ENCODE measurements around the gene TGFBR2.

TGFBR2 gene

DNA sequence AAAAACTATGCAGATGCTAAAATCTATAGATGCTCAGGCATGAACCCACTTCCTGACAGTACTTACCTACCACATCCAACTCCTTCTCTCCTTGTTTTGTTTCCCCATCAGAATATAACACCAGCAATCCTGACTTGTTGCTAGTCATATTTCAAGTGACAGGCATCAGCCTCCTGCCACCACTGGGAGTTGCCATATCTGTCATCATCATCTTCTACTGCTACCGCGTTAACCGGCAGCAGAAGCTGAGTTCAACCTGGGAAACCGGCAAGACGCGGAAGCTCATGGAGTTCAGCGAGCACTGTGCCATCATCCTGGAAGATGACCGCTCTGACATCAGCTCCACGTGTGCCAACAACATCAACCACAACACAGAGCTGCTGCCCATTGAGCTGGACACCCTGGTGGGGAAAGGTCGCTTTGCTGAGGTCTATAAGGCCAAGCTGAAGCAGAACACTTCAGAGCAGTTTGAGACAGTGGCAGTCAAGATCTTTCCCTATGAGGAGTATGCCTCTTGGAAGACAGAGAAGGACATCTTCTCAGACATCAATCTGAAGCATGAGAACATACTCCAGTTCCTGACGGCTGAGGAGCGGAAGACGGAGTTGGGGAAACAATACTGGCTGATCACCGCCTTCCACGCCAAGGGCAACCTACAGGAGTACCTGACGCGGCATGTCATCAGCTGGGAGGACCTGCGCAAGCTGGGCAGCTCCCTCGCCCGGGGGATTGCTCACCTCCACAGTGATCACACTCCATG is 65.3 kb downstream of the TGFBR2 start:
- DNase-seq (ENCODE audit: low read depth in 1 of 2, low spot score in 1 of 2), result no peak

GRCh38 chr3:30672287-30672735 is 65.9 kb downstream of the TGFBR2 start:
- no peak for DNase-seq (ENCODE audit: low read depth in 1 of 2, low spot score in 1 of 2)

- DNase-seq (ENCODE audit: low read depth in 1 of 2, low spot score in 1 of 2), result no peak
Observed at GRCh38 chr3:30672959-30673358, 66.6 kb downstream of the TGFBR2 start.

DNA sequence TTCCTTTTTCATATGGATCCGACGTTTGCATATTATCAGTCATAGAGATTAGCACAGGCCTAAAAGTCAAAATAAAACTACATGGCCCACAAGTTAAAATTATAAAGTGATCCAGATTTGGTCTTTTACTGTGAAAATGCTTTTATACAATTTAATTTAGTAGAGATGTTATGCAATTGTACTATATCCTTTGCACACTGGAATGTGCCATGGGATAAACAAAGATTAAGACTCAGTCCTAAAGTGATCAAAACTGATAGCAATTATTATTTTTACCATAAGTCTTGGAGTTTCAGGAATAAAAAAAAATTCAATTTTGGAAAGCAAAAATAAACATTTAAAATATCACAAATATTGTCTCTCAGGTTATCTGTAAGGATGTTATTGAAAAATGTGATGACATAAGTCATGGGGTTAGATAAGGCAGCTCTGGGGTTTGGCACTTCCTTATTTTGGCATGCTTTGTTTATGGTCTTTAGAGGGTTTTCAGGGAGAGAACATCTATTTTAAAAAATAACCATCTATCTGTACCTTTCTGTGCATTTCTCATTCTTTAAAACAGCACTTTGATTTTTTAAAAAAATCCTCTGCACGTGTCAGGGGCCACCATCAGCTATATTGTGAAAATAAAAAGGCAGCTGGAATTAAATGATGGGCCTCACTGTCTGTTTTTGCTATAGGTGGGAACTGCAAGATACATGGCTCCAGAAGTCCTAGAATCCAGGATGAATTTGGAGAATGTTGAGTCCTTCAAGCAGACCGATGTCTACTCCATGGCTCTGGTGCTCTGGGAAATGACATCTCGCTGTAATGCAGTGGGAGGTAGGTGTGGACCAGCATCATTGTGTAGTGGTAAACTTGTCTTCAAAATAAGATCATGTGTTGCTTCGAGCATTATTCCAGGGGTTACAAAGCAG is 67.3 kb downstream of the TGFBR2 start:
- DNase-seq (ENCODE audit: low read depth in 1 of 2, low spot score in 1 of 2), result no peak

DNA sequence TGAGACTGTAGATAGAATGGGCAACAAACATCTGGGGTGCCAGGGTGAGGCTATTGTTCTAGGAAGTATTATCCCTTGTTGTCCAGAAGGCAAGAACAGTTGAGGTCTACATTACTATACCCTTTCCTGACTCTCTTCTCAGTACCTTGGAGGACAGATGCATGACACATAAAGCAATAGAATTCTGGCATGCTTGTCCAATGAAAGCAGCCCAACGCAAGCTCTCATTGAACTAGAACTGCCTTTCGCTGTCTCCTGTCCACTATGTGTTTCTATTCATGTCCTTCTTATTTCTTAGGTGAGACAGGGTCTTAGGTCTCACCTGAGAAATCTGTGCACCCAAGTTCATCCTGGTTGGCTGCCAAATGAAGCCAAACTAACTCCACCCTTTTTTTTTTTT is 68.6 kb downstream of the TGFBR2 start:
- DNase-seq (ENCODE audit: low read depth in 1 of 2, low spot score in 1 of 2), result no peak

GRCh38 chr3:30675774-30676173 is 69.4 kb downstream of the TGFBR2 start:
- DNase-seq (ENCODE audit: low read depth in 1 of 2, low spot score in 1 of 2), result no peak

DNA sequence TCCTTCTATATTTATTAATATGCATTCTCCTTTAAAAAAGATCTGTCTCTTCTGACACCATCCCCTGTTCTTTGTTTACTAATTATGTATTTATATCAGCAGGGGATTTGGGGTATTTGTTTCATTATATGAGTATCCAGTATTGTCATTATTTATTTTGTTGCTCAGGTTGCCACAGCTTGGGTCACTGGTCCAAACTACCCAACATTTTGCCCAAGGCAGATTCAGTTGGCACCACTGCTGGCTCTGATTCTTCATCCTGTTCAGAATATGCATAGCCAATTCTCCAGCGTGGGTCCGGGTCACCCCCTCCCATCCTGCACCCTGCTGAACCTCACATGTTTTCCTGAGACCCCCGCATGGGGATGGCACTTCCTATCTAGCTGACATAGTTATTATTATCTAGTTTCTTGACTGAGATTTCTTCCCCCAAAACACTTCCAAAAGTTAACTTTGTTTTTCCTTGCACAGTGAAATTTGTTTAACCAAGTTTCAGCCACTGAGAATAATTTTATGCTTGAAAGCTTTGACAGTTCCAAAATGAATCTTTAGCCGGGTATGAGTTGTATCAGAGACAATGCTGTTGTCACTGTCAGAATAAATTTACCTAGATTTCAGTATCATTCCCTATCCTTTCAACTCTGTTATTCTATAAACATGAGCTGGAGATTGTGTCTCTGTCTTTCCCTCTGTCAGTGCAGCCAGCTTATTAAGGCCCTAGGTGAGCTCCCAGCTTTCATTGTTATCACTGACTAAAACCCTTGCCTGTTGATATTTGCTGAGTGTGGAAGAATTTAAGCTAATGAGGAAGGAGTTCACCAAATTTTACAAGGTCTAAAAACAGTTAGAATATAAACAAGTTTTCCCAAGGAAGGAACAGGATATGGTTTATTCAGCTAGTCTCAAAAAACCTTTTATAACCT is 70.3 kb downstream of the TGFBR2 start:
- DNase-seq (ENCODE audit: low read depth in 1 of 2, low spot score in 1 of 2), result no peak

DNA sequence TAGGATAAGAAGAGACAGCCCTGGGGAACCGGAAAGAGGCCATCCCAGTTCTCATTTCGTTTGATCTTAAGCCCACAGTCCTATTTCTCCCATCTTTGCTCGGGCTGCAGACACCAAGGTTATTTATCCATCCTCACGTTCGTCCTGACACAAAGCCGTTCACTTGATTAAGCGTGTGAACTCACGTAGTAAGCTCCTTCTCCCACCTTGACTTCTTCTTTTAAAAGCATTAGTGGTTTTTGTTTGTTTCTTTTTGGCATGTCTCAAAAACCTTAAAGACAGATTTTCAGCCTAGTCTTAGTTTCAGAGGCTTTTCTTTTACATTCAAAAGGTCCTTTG is 70.9 kb downstream of the TGFBR2 start:
- DNase-seq (ENCODE audit: low read depth in 1 of 2, low spot score in 1 of 2), result no peak

- no peak for DNase-seq (ENCODE audit: low read depth in 1 of 2, low spot score in 1 of 2)
Observed at GRCh38 chr3:30679045-30679444, 72.6 kb downstream of the TGFBR2 start.

DNA sequence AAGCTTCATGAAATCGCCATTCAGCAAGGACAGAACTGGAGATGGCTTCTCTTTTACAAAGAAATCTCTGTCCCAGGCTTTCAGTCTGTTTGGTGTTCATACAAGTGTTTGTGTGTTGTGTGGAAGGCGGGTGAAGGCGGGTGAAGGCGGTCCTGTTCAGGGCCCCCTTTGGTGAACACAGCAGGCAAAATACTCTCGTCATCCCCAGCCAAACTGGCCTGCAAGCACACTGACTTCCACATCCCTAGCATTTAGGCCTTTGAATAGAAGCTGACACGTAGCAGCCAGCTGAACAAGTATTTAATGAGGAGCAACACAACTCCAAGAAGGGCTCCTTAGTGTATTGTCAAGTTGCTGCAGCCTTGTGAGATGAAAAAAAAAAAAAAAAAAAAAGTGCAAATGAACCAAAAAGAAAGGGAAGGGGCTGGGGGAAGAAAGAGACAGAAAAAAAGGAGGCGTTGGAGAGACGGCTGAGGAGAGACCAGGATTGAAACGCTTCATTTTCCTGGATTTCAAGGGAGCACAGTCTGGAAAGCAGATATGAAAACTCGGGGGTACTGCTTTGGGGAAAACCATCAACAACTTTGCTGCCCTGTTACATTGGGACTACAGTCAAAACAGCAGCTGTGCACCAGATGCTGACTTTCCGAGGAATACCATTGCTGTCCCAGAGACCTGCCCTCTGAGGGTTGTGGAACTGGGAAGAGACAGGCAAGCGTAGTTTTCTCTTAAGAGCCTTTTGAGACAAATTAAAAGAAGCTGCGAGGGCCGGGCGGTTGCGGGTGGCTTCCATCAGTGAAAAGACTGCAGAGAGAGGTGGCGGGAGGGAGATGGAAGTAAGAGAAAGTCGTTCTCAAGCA is 74.6 kb downstream of the TGFBR2 start:
- DNase-seq (ENCODE audit: low read depth in 1 of 2, low spot score in 1 of 2), result no peak

- DNase-seq (ENCODE audit: low read depth in 1 of 2, low spot score in 1 of 2), result no peak
Observed at GRCh38 chr3:30681649-30682211, 75.3 kb downstream of the TGFBR2 start.

DNA sequence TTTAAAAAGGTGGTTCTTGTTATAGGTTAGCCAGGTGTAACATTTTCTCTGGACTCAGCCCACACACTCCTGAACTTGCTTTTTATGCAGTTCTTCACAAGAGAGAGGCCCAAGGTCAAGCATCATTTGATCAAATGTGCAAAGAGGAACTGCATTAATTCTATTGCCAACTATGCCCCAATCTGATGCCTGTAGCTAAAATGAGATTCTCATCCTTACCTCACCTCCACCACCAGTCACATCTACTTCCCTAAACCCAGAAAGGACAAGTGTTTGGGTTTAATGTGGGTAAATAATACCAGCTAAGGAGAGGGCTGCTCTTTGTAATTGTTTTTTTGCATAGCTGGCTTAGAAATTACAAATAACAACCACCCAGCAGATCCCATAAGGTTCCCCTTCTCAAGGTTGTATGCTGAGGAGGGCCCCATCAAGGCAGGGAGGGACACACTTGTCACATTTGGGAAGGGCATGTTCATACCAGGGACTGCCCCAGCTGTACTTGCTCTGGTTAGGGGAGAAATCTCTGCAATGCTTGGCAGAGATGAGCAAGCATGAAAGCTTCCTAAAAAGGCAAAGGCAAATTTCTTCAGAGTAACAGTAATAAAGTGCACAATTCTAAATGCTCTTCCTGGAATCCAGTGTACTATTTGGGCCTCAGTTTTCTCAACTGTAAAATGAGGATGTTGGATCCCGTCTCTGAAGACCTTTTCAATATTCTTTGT is 76.2 kb downstream of the TGFBR2 start:
- no peak for DNase-seq (ENCODE audit: low read depth in 1 of 2, low spot score in 1 of 2)

- DNase-seq (ENCODE audit: low read depth in 1 of 2, low spot score in 1 of 2), result no peak
Observed at GRCh38 chr3:30683769-30684168, 77.4 kb downstream of the TGFBR2 start.

DNA sequence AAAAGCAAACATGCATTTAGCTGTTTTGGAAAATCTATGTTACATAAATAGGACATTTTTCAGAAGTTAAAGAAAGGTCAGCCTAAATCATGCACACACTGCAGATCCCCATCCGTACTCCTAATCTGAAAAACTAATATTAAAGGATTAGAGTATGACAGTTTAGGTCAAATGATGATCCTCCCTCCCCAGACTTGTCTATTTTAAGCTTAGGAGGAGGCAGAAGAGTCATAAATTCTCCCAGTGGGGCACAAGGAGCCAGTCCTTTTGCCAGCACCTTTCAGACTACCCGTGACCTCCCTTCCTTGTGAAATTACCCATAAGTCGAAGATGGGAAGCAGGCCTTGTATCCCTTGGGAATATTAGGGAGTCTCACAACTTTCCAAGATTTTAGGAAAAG is 78.0 kb downstream of the TGFBR2 start:
- no peak for DNase-seq (ENCODE audit: low read depth in 1 of 2, low spot score in 1 of 2)

GRCh38 chr3:30685267-30685667 is 78.9 kb downstream of the TGFBR2 start:
- DNase-seq (ENCODE audit: low read depth in 1 of 2, low spot score in 1 of 2), result no peak

GRCh38 chr3:30686176-30686575 is 79.8 kb downstream of the TGFBR2 start:
- no peak for DNase-seq (ENCODE audit: low read depth in 1 of 2, low spot score in 1 of 2)

- no peak for DNase-seq (ENCODE audit: low read depth in 1 of 2, low spot score in 1 of 2)
Observed at GRCh38 chr3:30686799-30687198, 80.4 kb downstream of the TGFBR2 start.

- DNase-seq (ENCODE audit: low read depth in 1 of 2, low spot score in 1 of 2), result no peak
Observed at GRCh38 chr3:30687930-30688570, 81.6 kb downstream of the TGFBR2 start.
